Adrenal gland (tissue), 12 donors: ENCODE measurements around the gene CATSPER3. TPM values are rescaled to one million over a fixed set of nuclear protein-coding genes. Genes with fewer than 3 reads are reported as not detected.

Experiments
- DNase-seq, 7 donors: peaks; one replicate each; pipeline ENCODE4 v3.0.0-alpha.2; 2019 to 2020
- H3K27ac ChIP-seq, 5 donors: fragments of 200-600 bp; sonication (generic) in 4 of 5; 1 replicate in 3 of 5; 2 replicates in 2 of 5; pipeline versions ENCODE4 v1.5.1 to v1.8.0; 2016 to 2020; ENCODE audit warnings: mild to moderate bottlenecking in 1 of 5
- H3K27me3 ChIP-seq: fragments of 200-600 bp; 2 replicates; pipeline ENCODE4 v1.8.0; 2021
- H3K36me3 ChIP-seq, 2 donors: fragments of 200-600 bp; replicated peaks in 1 of 2; 1 replicate in 1 of 2; 2 replicates in 1 of 2; pipeline versions ENCODE4 v1.5.1 to v1.8.0; 2018 to 2022
- H3K4me1 ChIP-seq, 2 donors: fragments of 200-600 bp; replicated peaks in 1 of 2; 1 replicate in 1 of 2; 2 replicates in 1 of 2; pipeline versions ENCODE4 v1.5.1 to v1.8.0; 2018 to 2021
- H3K4me3 ChIP-seq, 4 donors: fragments of 200-600 bp; sonication (generic) in 3 of 4; one replicate each; pipeline ENCODE4 v1.5.1; 2016 to 2018
- H3K9me3 ChIP-seq, 3 donors: fragments of 200-600 bp; sonication (generic) in 1 of 3; replicated peaks in 1 of 3; 1 replicate in 2 of 3; 2 replicates in 1 of 3; pipeline versions ENCODE4 v1.5.1 to v1.8.0; 2016 to 2021
- POLR2A ChIP-seq, 2 donors: fragments of 450-650 bp; IDR thresholded peaks; one replicate each; pipeline ENCODE4 v1.6.1; 2017; ENCODE audit warnings: antibody characterized with exemption in 2 of 2, mild to moderate bottlenecking in 2 of 2, moderate library complexity in 1 of 2
- WGBS, 4 donors: extraction: QIAGEN DNeasy Blood & Tissue Kit in 2 of 4; methylation state at CpG; one replicate each; pipeline versions ENCODE4 v1.1.5 to v1.1.7; 2013 to 2017; 5-methylcytosine and 5-hydroxymethylcytosine counted together
- intact Hi-C, 2 donors: fragments of 100-400 bp; cut with DNase I; formaldehyde crosslinking; loops; one replicate each; pipeline versions ENCODE4 v1.14.1 to v1.15.0; 2022 to 2023
- microRNA counts, 2 donors: library from miRNA; unstranded; fragments of <30 nt; microRNA quantifications; one replicate each; lab custom pipeline; 2016
- microRNA-seq, 3 donors: library from miRNA; unstranded; fragments of <30 nt; microRNA quantifications; one replicate each; pipeline ENCODE4, GENCODE V29; 2017 to 2020
- polyA plus RNA-seq, 3 donors: library from polyadenylated mRNA; stranded (reverse); fragments of 200-250 nt in 2 of 3; fragments of 350-450 nt in 1 of 3; fragmentation: Illumina TruSeq in 1 of 3; extraction: RNeasy Lipid Tissue Mini Kit (QIAGEN cat#74804) in 1 of 3; gene quantifications; one replicate each; pipeline ENCODE4 v1.2.3, GENCODE V29; 2013 to 2014
- small RNA-seq, 2 donors: library from RNA; depleted of rRNA; stranded (forward); fragments of <200 nt; gene quantifications; one replicate each; pipeline ENCODE3, GENCODE V24; 2016
- total RNA-seq, 9 donors: library from RNA; depleted of rRNA in 4 of 9; stranded (reverse); fragments of >200 nt in 4 of 9; fragments of 120-200 nt in 1 of 9; fragmentation: NEBNext Ultra II Directional in 1 of 9; extraction: Animal tissue kit (Norgen Biotek cat#: 25700) in 1 of 9; gene quantifications; one replicate each; pipeline versions ENCODE4 v1.1.0 to v1.2.4, GENCODE V29; 2013 to 2023
- TF ChIP-seq, protein P1 (sequence below), 6 experiments: fragments of 450-650 bp in 4 of 6; fragments of 200-600 bp in 2 of 6; sonication (generic) in 1 of 6; IDR thresholded peaks; 1 replicate in 5 of 6; 2 replicates in 1 of 6; pipeline versions ENCODE4 v1.5.1 to v1.8.0; 2016 to 2021; ENCODE audit warnings: antibody characterized with exemption in 6 of 6, mild to moderate bottlenecking in 2 of 6, moderate library complexity in 1 of 6
- donor health status: healthy with polysubstance abuse.
- donor health status: Bipolar disorder and iron deficiency.
- donor health status: DM: yes; HTN: yes; CAD: no.
- donor health status: DM: no; HTN: no; CAD: no.
- donor health status: DM: no; HTN: no; CAD: no.
- donor health status: DM: yes; HTN: yes; CAD: no.

CATSPER3 gene
- total and polyA plus RNA-seq, 12 donors: 0.28 to 2.7 (median 0.80) TPM; not detected in 2

- Histone ChIP-seq H3K36me3 (no peaks in the 10 kb centered on the region), H3K27me3 (no peaks in the 10 kb centered on the region), H3K27ac (no peak overlapping the region), H3K4me1 (no peaks in the 10 kb centered on the region), H3K9me3 (no peaks in the 10 kb centered on the region), H3K4me3 (no peak overlapping the region)
- TF ChIP-seq POLR2A (IDR thresholded peaks at IDR 0.05): no peak
- TF ChIP-seq, protein P1, sequence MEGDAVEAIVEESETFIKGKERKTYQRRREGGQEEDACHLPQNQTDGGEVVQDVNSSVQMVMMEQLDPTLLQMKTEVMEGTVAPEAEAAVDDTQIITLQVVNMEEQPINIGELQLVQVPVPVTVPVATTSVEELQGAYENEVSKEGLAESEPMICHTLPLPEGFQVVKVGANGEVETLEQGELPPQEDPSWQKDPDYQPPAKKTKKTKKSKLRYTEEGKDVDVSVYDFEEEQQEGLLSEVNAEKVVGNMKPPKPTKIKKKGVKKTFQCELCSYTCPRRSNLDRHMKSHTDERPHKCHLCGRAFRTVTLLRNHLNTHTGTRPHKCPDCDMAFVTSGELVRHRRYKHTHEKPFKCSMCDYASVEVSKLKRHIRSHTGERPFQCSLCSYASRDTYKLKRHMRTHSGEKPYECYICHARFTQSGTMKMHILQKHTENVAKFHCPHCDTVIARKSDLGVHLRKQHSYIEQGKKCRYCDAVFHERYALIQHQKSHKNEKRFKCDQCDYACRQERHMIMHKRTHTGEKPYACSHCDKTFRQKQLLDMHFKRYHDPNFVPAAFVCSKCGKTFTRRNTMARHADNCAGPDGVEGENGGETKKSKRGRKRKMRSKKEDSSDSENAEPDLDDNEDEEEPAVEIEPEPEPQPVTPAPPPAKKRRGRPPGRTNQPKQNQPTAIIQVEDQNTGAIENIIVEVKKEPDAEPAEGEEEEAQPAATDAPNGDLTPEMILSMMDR (IDR thresholded peaks at IDR 0.05): no peak
- no peak for DNase-seq
- WGBS, 4 donors: 62 to 67% (median 66%) methylated on average over 11 to 12 of the region's 12 CpGs
- intact Hi-C loops: no loop called here
Observed at GRCh38 chr5:135059000-135059923, 91.6 kb downstream of the CATSPER3 start.

GRCh38 chr5:135060021-135060420 is 92.3 kb downstream of the CATSPER3 start:
- intact Hi-C loops: no loop called here
- no peaks in the 10 kb centered on the region for H3K27me3 ChIP-seq
- no peaks in the 10 kb centered on the region for H3K9me3 ChIP-seq
- no peak overlapping the region for H3K4me3 ChIP-seq
- WGBS, 4 donors: 74 to 85% (median 78%) methylated on average over 1 to 3 of the region's 3 CpGs
- H3K27ac ChIP-seq: no peak overlapping the region
- H3K36me3 ChIP-seq: no peaks in the 10 kb centered on the region
- TF ChIP-seq, protein P1 (IDR thresholded peaks at IDR 0.05): no peak
- no peak for TF ChIP-seq POLR2A (IDR thresholded peaks at IDR 0.05)
- DNase-seq: no peak
- H3K4me1 ChIP-seq: no peaks in the 10 kb centered on the region

DNA sequence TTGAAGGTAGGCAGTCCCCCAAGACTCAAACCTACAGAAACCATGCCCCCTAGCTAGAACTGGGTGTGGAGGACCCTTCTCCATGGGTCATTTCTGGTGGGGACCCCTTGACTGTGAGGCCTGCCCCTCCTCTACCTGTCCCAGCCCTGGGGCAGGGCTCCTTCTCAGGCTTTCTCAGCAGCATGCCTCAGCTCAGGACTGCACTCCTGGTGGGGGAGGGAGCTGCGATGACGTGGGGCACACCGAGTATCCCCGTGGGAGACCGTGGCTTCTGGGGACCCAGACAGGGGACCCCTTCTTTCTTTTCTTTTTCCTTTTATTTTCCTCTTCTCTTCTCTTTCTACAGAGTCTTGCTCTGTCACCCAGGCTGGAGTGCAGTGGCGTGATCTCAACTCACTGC is 93.3 kb downstream of the CATSPER3 start:
- Histone ChIP-seq H3K4me3 (no peak overlapping the region), H3K4me1 (no peaks in the 10 kb centered on the region), H3K36me3 (no peaks in the 10 kb centered on the region), H3K27ac (no peak overlapping the region), H3K27me3 (no peaks in the 10 kb centered on the region), H3K9me3 (no peaks in the 10 kb centered on the region)
- TF ChIP-seq, protein P1 (IDR thresholded peaks at IDR 0.05): no peak
- TF ChIP-seq POLR2A (IDR thresholded peaks at IDR 0.05): no peak
- intact Hi-C loops: no loop called here
- DNase-seq: no peak
- 90 to 92% (median 92%) methylated on average over 6 of the region's 6 CpGs for WGBS, 4 donors

MicroRNAs encoded within 50 kb of the gene (microRNA counts, 767-probe panel; counts per million panel counts)
- 0 counts per million in 2 donors for microRNA hsa-miR-4461 (lab: Ali Mortazavi, UCI)

Small RNAs within 50 kb of the gene (microRNA-seq; reads per million reads assigned to microRNA genes)
- 0 reads per million in 3 donors for gene MIR4461

Small RNAs within 50 kb of the gene (small RNA-seq; reads per million reads assigned to genes)
- 0 reads per million in 2 donors for gene MIR4461
- 0 to 0.17 reads per million in 2 donors for gene MTND3P25
- 0 reads per million in 2 donors for gene MTND4LP30

Other genes with a start within 250 kb of the CATSPER3 start
- 10 to 100 TPM; 29.4 to 64.3 (median 41.9) TPM for gene CAMLG, start 229.4 kb upstream of the CATSPER3 start, total RNA-seq
- 10 to 100 TPM; 32.1 to 72.2 (median 49.4) TPM for gene CAMLG, start 229.4 kb upstream of the CATSPER3 start, polyA plus RNA-seq
- 10 to 100 TPM; 13.3 to 40.5 (median 35.4) TPM for gene DDX46, start 209.1 kb upstream of the CATSPER3 start, total RNA-seq
- 10 to 100 TPM; 19.7 to 48.0 (median 34.8) TPM for gene DDX46, start 209.1 kb upstream of the CATSPER3 start, polyA plus RNA-seq
- 10 to 100 TPM; 28.1 to 68.2 (median 43.5) TPM for gene C5orf24, start 121.9 kb upstream of the CATSPER3 start, total RNA-seq
- gene C5orf24, start 121.9 kb upstream of the CATSPER3 start, polyA plus RNA-seq: 10 to 100 TPM; 13.5 to 57.0 (median 16.0) TPM
- 100 to 1,000 TPM in 5 of 9 donors, 10 to 100 TPM in 4; 62.2 to 267 (median 103) TPM for gene TXNDC15, start 93.5 kb upstream of the CATSPER3 start, total RNA-seq
- 100 to 1,000 TPM in 1 of 3 donors, 10 to 100 TPM in 2; 56.4 to 195 (median 82.7) TPM for gene TXNDC15, start 93.5 kb upstream of the CATSPER3 start, polyA plus RNA-seq
- gene PCBD2, start 62.8 kb upstream of the CATSPER3 start, total RNA-seq: 10 to 100 TPM in 7 of 9 donors, 1 to 10 TPM in 2; 7.1 to 19.5 (median 15.0) TPM
- gene PCBD2, start 62.8 kb upstream of the CATSPER3 start, polyA plus RNA-seq: 10 to 100 TPM in 1 of 3 donors, 1 to 10 TPM in 2; 3.9 to 13.1 (median 6.6) TPM
- gene PITX1, start 66.3 kb downstream of the CATSPER3 start, total RNA-seq: 1 to 10 TPM in 5 of 9 donors, under 1 TPM in 4; 0.39 to 6.7 (median 1.4) TPM
- under 1 TPM; 0.18 to 0.40 (median 0.37) TPM for gene PITX1, start 66.3 kb downstream of the CATSPER3 start, polyA plus RNA-seq